Esophagus muscularis mucosa (tissue), 4 donors: ENCODE measurements around the gene FASTKD2. TPM values are rescaled to one million over a fixed set of nuclear protein-coding genes. Genes with fewer than 3 reads are reported as not detected.

Experiments used
- DNase-seq: peaks from one replicate; pipeline ENCODE4 v3.0.0-alpha.2; 2017; ENCODE audit errors: extremely low spot score
- H3K27ac ChIP-seq, 4 donors: fragments of 200-600 bp; sonication (generic); replicated peaks in 1 of 4; 1 replicate in 3 of 4; 2 replicates in 1 of 4; pipeline ENCODE4 v1.5.1; 2016 to 2019; ENCODE audit warnings: mild to moderate bottlenecking in 1 of 4
- H3K27me3 ChIP-seq, 4 donors: fragments of 200-600 bp; sonication (generic); one replicate each; pipeline versions ENCODE4 v1.5.1 to v1.6.0; 2016 to 2019
- H3K36me3 ChIP-seq, 4 donors: fragments of 200-600 bp; sonication (generic); one replicate each; pipeline ENCODE4 v1.5.1; 2016 to 2019
- H3K4me1 ChIP-seq, 4 donors: fragments of 200-600 bp; sonication (generic); one replicate each; pipeline ENCODE4 v1.5.1; 2016 to 2019
- H3K4me3 ChIP-seq, 4 donors: fragments of 200-600 bp; sonication (generic); 1 replicate in 2 of 4; 2 replicates in 2 of 4; pipeline ENCODE4 v1.5.1; 2016 to 2019; ENCODE audit warnings: mild to moderate bottlenecking in 4 of 4, moderate library complexity in 1 of 4
- H3K9me3 ChIP-seq, 4 donors: fragments of 200-600 bp; sonication (generic); 1 replicate in 3 of 4; 2 replicates in 1 of 4; pipeline ENCODE4 v1.5.1; 2016 to 2019
- CTCF ChIP-seq, 3 experiments: fragments of 200-600 bp in 2 of 3; fragments of 450-650 bp in 1 of 3; sonication (generic) in 2 of 3; IDR thresholded peaks; one replicate each; pipeline ENCODE4 v1.5.1; 2017 to 2019; ENCODE audit warnings: antibody characterized with exemption in 3 of 3, mild to moderate bottlenecking in 2 of 3, moderate library complexity in 1 of 3
- EP300 ChIP-seq: sonication (generic); formaldehyde crosslinking; IDR thresholded peaks from one replicate; pipeline ENCODE4 v1.6.1; 2017; ENCODE audit warnings: antibody characterized with exemption
- POLR2A ChIP-seq: fragments of 450-650 bp; IDR thresholded peaks from one replicate; pipeline ENCODE4 v1.6.1; 2017; ENCODE audit warnings: antibody characterized with exemption, moderate library complexity, mild to moderate bottlenecking, low read depth
- POLR2AphosphoS5 ChIP-seq, 2 donors: sonication (generic); formaldehyde crosslinking; IDR thresholded peaks; one replicate each; pipeline ENCODE4 v1.6.1; 2017; ENCODE audit warnings: antibody characterized with exemption in 2 of 2
- WGBS: methylation state at CpG from one replicate; pipeline ENCODE4 v1.1.5; 2018; 5-methylcytosine and 5-hydroxymethylcytosine counted together
- intact Hi-C: fragments of 100-400 bp; cut with DNase I; formaldehyde crosslinking; loops from one replicate; pipeline ENCODE4 v1.15.1; 2023
- total RNA-seq, 4 donors: library from RNA; depleted of rRNA; stranded (reverse); fragments of >200 nt; gene quantifications; one replicate each; pipeline versions ENCODE4 v1.1.0 to v1.2.1, GENCODE V29; 2016

FASTKD2 gene
- total RNA-seq, 4 donors from 2014 or later, result 22.5 to 31.3 (median 25.2) TPM

DNA sequence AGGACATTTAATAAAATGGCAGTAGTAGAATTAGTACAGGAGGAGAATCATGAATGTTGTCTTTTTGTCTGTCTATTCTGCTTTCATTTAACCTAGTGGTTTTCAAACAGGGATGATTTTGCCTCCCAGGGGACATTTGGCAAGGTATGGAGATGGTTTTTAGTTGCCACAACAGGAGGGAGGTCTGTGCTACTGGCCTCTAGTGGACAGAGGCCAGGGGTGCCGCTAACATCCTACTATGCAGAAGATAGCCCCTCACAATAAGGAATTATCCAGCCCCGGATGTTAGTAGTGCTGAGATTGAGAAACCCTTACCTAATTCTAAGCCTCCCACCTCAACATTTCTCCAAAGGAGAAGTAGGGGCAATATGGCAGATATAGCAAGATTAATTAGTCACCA lies 18.3 kb downstream of the FASTKD2 start:
- Histone ChIP-seq H3K36me3 (peaks cover 31 to 100% (median 88%) of the 10 kb centered on the region in 4 donors), H3K27me3 (no peaks in the 10 kb centered on the region), H3K4me3 (no peak overlapping the region), H3K27ac (no peak overlapping the region), H3K4me1 (peaks cover 0 to 4% (median 0%) of the 10 kb centered on the region in 4 donors), H3K9me3 (no peaks in the 10 kb centered on the region)
- intact Hi-C loops, result loop anchor here (5.0 kb wide), 1 partner anchor 86 kb away; no protein-coding TSS in a partner anchor
- no peak for DNase-seq
- WGBS, result 71% methylated on average over 2 of the region's 2 CpGs
- TF ChIP-seq CTCF (IDR thresholded peaks at IDR 0.05), result peak in 1 of 3 experiments; percentile 25
- no peak for TF ChIP-seq EP300

- no peak for TF ChIP-seq POLR2AphosphoS5 (IDR thresholded peaks at IDR 0.05)
- H3K27me3 ChIP-seq, result no peaks in the 10 kb centered on the region
- H3K9me3 ChIP-seq, result no peaks in the 10 kb centered on the region
- peaks cover 28 to 100% (median 88%) of the 10 kb centered on the region in 4 donors for H3K36me3 ChIP-seq
- intact Hi-C loops, result loop anchor here (5.0 kb wide), 1 partner anchor 87 kb away; no protein-coding TSS in a partner anchor
- H3K4me1 ChIP-seq, result peaks cover 0 to 4% (median 0%) of the 10 kb centered on the region in 4 donors
- H3K4me3 ChIP-seq, result no peak overlapping the region
- WGBS, result 95% methylated on average over 7 of the region's 7 CpGs
- DNase-seq, result no peak
- H3K27ac ChIP-seq, result no peak overlapping the region
These were observed 19.4 kb downstream of the FASTKD2 start for GRCh38 chr2:206784559-206785353.

DNA sequence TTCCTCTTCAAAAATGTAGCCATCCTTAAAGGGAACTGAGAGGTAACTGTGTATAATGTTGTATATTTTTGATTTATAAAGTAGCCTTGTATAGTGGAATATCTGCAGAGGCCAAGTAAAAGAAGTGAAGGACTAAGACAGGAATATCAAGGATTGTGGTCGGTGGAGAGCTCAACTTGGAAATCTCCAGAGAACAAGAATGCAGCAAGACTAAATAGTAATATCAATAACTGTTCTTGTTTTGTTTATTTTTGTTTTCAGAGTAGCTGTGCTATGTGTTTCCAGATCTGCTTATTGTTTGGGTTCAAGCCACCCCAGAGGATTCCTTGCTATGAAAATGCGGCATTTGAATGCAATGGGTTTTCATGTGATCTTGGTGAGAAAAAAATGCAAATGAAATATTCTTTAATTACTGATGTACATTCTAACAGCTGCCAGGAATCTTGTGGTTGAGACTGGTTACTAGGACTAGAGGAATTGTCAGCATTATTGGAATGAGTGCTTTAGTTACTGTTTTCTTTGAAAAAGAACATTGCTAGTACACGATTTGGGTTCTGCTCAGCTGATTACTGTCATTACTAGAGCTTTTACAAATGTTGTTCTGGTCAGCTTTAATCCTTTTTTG lies 25.0 kb downstream of the FASTKD2 start:
- no peak for DNase-seq
- intact Hi-C loops, result no loop called here
- H3K36me3 ChIP-seq, result peaks cover 44 to 100% (median 80%) of the 10 kb centered on the region in 4 donors

DNA sequence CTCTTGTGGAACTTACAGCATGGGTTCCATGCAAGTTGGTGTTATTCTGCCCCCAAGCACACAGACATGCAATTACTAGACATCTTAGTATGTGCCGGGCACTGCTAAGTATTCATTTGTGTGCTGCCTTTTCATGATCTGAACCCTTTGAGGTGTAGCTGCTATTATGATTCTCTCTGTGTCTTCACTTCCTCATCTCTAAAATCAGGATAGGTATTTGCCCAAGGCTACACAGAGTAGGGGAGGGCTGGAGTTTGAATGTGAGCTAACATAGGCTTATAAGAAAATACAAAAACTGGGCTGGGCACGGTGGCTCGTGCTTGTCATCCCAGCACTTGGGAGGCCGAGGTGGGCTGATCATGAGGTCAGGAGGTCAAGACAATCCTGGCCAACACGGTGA lies 27.2 kb downstream of the FASTKD2 start:
- H3K4me3 ChIP-seq, result no peak overlapping the region
- no peaks in the 10 kb centered on the region for H3K4me1 ChIP-seq
- DNase-seq, result no peak
- TF ChIP-seq POLR2A, result no peak
- no peak for TF ChIP-seq POLR2AphosphoS5 (IDR thresholded peaks at IDR 0.05)
- no peak for TF ChIP-seq CTCF (IDR thresholded peaks at IDR 0.05)
- TF ChIP-seq EP300, result no peak
- H3K9me3 ChIP-seq, result no peaks in the 10 kb centered on the region
- intact Hi-C loops, result no loop called here
- H3K27ac ChIP-seq, result no peak overlapping the region
- H3K27me3 ChIP-seq, result no peaks in the 10 kb centered on the region
- H3K36me3 ChIP-seq, result peaks cover 40 to 91% (median 63%) of the 10 kb centered on the region in 4 donors
- 94% methylated on average over 5 of the region's 5 CpGs for WGBS

More for the DNA sequence above, 25.0 kb downstream of the FASTKD2 start:
- H3K27ac ChIP-seq, result no peak overlapping the region
- H3K4me1 ChIP-seq, result no peaks in the 10 kb centered on the region
- H3K27me3 ChIP-seq, result no peaks in the 10 kb centered on the region
- 81% methylated on average over 3 of the region's 3 CpGs for WGBS
- H3K4me3 ChIP-seq, result no peak overlapping the region
- H3K9me3 ChIP-seq, result no peaks in the 10 kb centered on the region
- TF ChIP-seq EP300 (no peak), CTCF (IDR thresholded peaks at IDR 0.05) (no peak), POLR2A (no peak), POLR2AphosphoS5 (IDR thresholded peaks at IDR 0.05) (no peak)

DNA sequence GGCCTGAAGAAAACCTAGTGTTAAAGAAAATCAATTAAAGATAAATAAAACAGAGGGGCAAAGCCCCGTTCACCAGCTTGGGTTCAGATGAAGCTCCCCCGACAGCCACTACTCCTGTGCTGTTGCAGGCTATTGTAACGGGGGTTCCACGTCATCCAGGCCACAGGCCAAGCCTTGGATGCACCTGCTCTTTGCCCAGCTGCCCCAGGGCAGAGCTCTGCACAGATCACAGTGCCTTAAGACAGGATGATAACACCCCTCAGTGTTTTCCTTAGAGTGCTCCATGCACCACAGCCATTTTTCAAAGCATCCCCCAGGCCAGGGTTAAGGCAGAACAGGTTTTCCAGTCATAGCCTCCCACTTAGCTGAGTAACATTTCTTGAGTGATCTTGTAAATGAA lies 32.0 kb downstream of the FASTKD2 start:
- TF ChIP-seq EP300 (no peak), POLR2A (no peak), POLR2AphosphoS5 (IDR thresholded peaks at IDR 0.05) (no peak), CTCF (IDR thresholded peaks at IDR 0.05) (no peak)
- H3K4me3 ChIP-seq, result no peak overlapping the region
- WGBS, result 81% methylated on average over 4 of the region's 4 CpGs
- H3K27ac ChIP-seq, result no peak overlapping the region
- intact Hi-C loops, result no loop called here
- no peaks in the 10 kb centered on the region for H3K27me3 ChIP-seq
- peaks cover 7 to 16% (median 14%) of the 10 kb centered on the region in 4 donors for H3K4me1 ChIP-seq
- no peaks in the 10 kb centered on the region for H3K9me3 ChIP-seq
- DNase-seq, result no peak
- peaks cover 7 to 44% (median 16%) of the 10 kb centered on the region in 4 donors for H3K36me3 ChIP-seq
